Astrocyte (in vitro differentiated cells and primary cell): ENCODE measurements around the gene LSM14B. TPM values are rescaled to one million over a fixed set of nuclear protein-coding genes. Genes with fewer than 3 reads are reported as not detected.

Source experiments
- DNase-seq: peaks from one replicate; pipeline ENCODE4 v3.0.0-alpha.2; 2010; ENCODE audit warnings: low read depth
- FAIRE-seq: peaks from 2 replicates; lab custom pipeline; 2011; peaks lifted over from hg19 to GRCh38; lab: Jason Lieb, UNC
- H2AFZ ChIP-seq: 2 replicates; pipeline ENCODE4 v1.6.0; 2012; ENCODE audit warnings: low read depth, low read length, inconsistent platforms
- H3K27ac ChIP-seq: 2 replicates; pipeline ENCODE4 v1.5.1; 2011; ENCODE audit warnings: low read depth, low read length, inconsistent platforms
- H3K27me3 ChIP-seq: 2 replicates; pipeline ENCODE4 v1.6.0; 2011; ENCODE audit warnings: low read length, inconsistent platforms; ENCODE audit not compliant: insufficient read depth
- H3K36me3 ChIP-seq: 2 replicates; pipeline ENCODE4 v1.5.1; 2011; ENCODE audit warnings: low read length, inconsistent platforms; ENCODE audit not compliant: insufficient read depth
- H3K4me1 ChIP-seq: 2 replicates; pipeline ENCODE4 v1.5.1; 2011; ENCODE audit warnings: low read length, inconsistent platforms; ENCODE audit not compliant: insufficient read depth
- H3K4me2 ChIP-seq: 2 replicates; pipeline ENCODE4 v1.6.0; 2012; ENCODE audit warnings: low read length, inconsistent platforms
- H3K4me3 ChIP-seq: 2 replicates; pipeline ENCODE4 v1.5.1; 2011; ENCODE audit warnings: low read depth, mild to moderate bottlenecking, low read length, inconsistent platforms; ENCODE audit not compliant: insufficient read depth
- H3K79me2 ChIP-seq: 2 replicates; pipeline ENCODE4 v1.6.0; 2012; ENCODE audit warnings: mild to moderate bottlenecking, low read length, inconsistent platforms; ENCODE audit not compliant: insufficient read depth
- H3K9ac ChIP-seq: 2 replicates; pipeline ENCODE4 v1.6.0; 2012; ENCODE audit warnings: mild to moderate bottlenecking, low read length, inconsistent platforms
- H3K9me3 ChIP-seq: 2 replicates; pipeline ENCODE4 v1.5.1; 2012; ENCODE audit warnings: low read depth, mild to moderate bottlenecking, low read length, inconsistent platforms; ENCODE audit not compliant: insufficient read depth
- H4K20me1 ChIP-seq: 2 replicates; pipeline ENCODE4 v1.6.0; 2012; ENCODE audit warnings: low read length, inconsistent platforms; ENCODE audit not compliant: insufficient read depth
- H3K27ac Mint-ChIP-seq: one replicate; pipeline ENCODE4 v1.8.0; 2021; ENCODE audit warnings: mild to moderate bottlenecking, mixed read lengths; ENCODE audit not compliant: unreplicated experiment
- H3K27me3 Mint-ChIP-seq: one replicate; pipeline ENCODE4 v1.8.0; 2021; ENCODE audit warnings: low read depth, mixed read lengths; ENCODE audit not compliant: unreplicated experiment
- H3K36me3 Mint-ChIP-seq: one replicate; pipeline ENCODE4 v1.8.0; 2021; ENCODE audit warnings: low read depth, mixed read lengths; ENCODE audit not compliant: unreplicated experiment
- H3K4me1 Mint-ChIP-seq: one replicate; pipeline ENCODE4 v1.8.0; 2021; ENCODE audit warnings: low read depth, mixed read lengths; ENCODE audit not compliant: unreplicated experiment
- H3K4me3 Mint-ChIP-seq: one replicate; pipeline ENCODE4 v1.8.0; 2021; ENCODE audit warnings: mild to moderate bottlenecking, moderate library complexity, mixed read lengths; ENCODE audit not compliant: unreplicated experiment
- H3K9me3 Mint-ChIP-seq: one replicate; pipeline ENCODE4 v1.8.0; 2021; ENCODE audit warnings: mild to moderate bottlenecking, mixed read lengths; ENCODE audit not compliant: unreplicated experiment
- EZH2 ChIP-seq: IDR thresholded peaks from 2 replicates; pipeline ENCODE4 v1.6.1; 2012; ENCODE audit warnings: mild to moderate bottlenecking, low read length, inconsistent platforms; ENCODE audit not compliant: insufficient read depth
- total RNA-seq: library from RNA; stranded (reverse); gene quantifications from 2 replicates; pipeline ENCODE4 v1.2.1, GENCODE V29; 2021
- TF ChIP-seq, protein P1 (sequence below): IDR thresholded peaks from 2 replicates; pipeline ENCODE4 v1.5.1; 2011; ENCODE audit warnings: low read depth, mild to moderate bottlenecking, inconsistent platforms, low read length, moderate library complexity; ENCODE audit not compliant: insufficient read depth

The LSM14B gene
- total RNA-seq, 1 donor from 2014 or later, result 27.1 TPM

DNA sequence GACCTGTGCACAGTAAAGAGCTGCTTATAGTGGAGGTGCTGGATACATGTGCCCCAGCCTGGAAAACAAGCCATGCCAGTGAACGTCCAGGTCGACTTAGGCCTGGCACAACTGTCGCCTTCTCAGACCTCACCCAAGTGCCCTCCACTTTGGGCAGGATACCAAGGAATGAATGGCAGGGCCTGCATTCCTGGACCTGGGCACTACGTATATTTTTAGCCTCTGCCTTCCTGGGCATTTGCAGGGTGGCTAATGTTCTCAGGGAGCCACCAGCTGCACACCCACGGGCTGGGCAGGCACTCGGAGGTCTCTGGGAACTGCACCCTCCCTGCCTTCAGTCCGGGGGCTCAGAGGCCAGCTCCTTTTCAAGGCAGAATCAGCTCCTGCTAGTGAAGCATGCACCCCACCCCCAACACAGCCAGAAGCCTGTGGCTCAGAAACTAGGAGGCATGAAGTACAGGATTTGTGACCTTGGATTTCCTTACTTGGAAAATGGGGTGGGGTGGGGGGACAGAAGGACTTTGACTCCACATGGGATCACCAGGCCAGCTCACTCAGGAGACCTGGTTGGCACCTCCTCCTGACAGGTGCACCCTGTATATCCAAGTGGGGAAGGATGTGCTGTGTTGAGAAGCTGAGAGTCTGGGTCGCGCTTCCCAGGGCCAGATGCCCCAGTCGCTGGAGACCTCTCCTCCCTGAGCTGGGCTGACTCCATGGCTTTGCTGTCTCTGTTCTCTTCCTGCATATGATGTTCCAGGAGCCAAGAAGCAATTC is 2.5 kb upstream of the LSM14B start:
- H3K4me1 Mint-ChIP-seq, result peaks cover 3% of the 10 kb centered on the region
- no peak overlapping the region for H3K4me3 Mint-ChIP-seq
- H3K4me1 ChIP-seq, result peaks cover 9% of the 10 kb centered on the region
- H3K27me3 Mint-ChIP-seq, result peaks cover 31% of the 10 kb centered on the region
- H3K27me3 ChIP-seq, result peaks cover 21% of the 10 kb centered on the region
- no peak overlapping the region for H2AFZ ChIP-seq
- H4K20me1 ChIP-seq, result peaks cover 18% of the 10 kb centered on the region
- peaks cover 2% of the 10 kb centered on the region for H3K9me3 Mint-ChIP-seq
- peak overlapping the region; percentile 38 for H3K27ac Mint-ChIP-seq
- H3K9ac ChIP-seq, result no peak overlapping the region
- DNase-seq, result no peak
- H3K36me3 ChIP-seq, result peaks cover 4% of the 10 kb centered on the region
- H3K27ac ChIP-seq, result no peak overlapping the region
- peaks cover 20% of the 10 kb centered on the region for H3K79me2 ChIP-seq
- H3K4me2 ChIP-seq, result no peak overlapping the region
- TF ChIP-seq EZH2, result no peak
- TF ChIP-seq, protein P1, sequence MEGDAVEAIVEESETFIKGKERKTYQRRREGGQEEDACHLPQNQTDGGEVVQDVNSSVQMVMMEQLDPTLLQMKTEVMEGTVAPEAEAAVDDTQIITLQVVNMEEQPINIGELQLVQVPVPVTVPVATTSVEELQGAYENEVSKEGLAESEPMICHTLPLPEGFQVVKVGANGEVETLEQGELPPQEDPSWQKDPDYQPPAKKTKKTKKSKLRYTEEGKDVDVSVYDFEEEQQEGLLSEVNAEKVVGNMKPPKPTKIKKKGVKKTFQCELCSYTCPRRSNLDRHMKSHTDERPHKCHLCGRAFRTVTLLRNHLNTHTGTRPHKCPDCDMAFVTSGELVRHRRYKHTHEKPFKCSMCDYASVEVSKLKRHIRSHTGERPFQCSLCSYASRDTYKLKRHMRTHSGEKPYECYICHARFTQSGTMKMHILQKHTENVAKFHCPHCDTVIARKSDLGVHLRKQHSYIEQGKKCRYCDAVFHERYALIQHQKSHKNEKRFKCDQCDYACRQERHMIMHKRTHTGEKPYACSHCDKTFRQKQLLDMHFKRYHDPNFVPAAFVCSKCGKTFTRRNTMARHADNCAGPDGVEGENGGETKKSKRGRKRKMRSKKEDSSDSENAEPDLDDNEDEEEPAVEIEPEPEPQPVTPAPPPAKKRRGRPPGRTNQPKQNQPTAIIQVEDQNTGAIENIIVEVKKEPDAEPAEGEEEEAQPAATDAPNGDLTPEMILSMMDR, result no peak
- FAIRE-seq, result no peak
- peaks cover 4% of the 10 kb centered on the region for H3K36me3 Mint-ChIP-seq
- H3K4me3 ChIP-seq, result no peak overlapping the region
- H3K9me3 ChIP-seq, result peaks cover 4% of the 10 kb centered on the region

DNA sequence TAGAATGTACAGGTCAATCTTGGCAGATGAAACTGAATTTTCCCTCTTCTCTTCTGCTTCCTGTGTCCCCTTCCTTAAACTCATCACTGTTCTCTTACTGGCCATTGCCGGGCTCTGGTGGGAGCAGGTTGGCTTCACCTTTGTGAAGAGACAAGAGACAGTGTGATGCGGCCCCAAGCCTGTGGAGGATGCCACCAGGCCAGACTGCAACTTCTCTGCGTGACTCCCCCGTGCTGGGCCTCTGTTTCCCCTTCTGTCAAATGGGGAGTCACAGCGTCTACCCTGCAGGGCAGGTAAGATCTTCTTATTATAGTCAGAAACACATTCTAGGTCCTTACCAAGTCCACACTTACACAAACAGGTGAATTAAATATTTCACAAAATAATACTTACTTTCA is 1.9 kb upstream of the LSM14B start:
- H3K27me3 Mint-ChIP-seq, result peaks cover 26% of the 10 kb centered on the region
- FAIRE-seq (no peak), DNase-seq (no peak)
- Histone ChIP-seq H3K9me3 (peaks cover 4% of the 10 kb centered on the region), H4K20me1 (peaks cover 23% of the 10 kb centered on the region), H3K27me3 (peaks cover 21% of the 10 kb centered on the region), H3K27ac (no peak overlapping the region), H3K36me3 (peaks cover 7% of the 10 kb centered on the region), H3K79me2 (peaks cover 24% of the 10 kb centered on the region), H3K4me3 (no peak overlapping the region), H3K9ac (no peak overlapping the region), H3K4me2 (no peak overlapping the region), H2AFZ (no peak overlapping the region), H3K4me1 (peaks cover 9% of the 10 kb centered on the region)
- H3K27ac Mint-ChIP-seq, result peak overlapping the region; percentile 38
- peaks cover 2% of the 10 kb centered on the region for H3K9me3 Mint-ChIP-seq
- peaks cover 3% of the 10 kb centered on the region for H3K4me1 Mint-ChIP-seq
- H3K36me3 Mint-ChIP-seq, result peaks cover 5% of the 10 kb centered on the region
- H3K4me3 Mint-ChIP-seq, result no peak overlapping the region
- no peak for TF ChIP-seq EZH2
- TF ChIP-seq, protein P1, result no peak
